Measurements from ENCODE around the gene TXNDC16. TPM values are rescaled to one million over a fixed set of nuclear protein-coding genes. Genes with fewer than 3 reads are reported as not detected.

The TXNDC16 gene
- total RNA-seq, 1 donor from 2014 or later: 5.9 TPM

DNA sequence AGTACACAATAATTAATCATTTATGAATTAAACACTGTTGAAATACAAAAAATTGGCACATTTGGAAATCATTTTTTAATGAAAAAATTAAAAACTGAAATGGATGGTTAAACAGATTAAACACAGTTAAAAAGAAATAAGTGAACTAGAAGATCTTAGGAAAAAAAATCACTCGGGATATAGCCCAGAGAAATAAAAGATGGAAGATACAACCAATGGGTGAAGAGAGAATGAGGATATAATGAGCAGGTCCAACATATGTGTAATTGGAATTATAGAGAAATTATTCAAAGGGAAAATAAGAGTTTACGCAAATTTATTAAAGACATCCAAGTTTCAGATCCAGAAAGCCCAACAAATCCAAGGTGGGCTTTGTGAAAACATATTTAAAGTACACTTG, 6.4 kb upstream of the TXNDC16 start:
- Histone ChIP-seq H3K4me3 (no peak overlapping the region), H3K27me3 (no peaks in the 10 kb centered on the region), H3K9me3 (no peaks in the 10 kb centered on the region), H3K27ac (no peak overlapping the region), H3K36me3 (no peaks in the 10 kb centered on the region), H3K4me1 (peaks cover 6% of the 10 kb centered on the region)
- no peak for DNase-seq (ENCODE audit: extremely low spot score in 2 of 2)
- intact Hi-C loops (cut with DNase I): loop anchor here (10.0 kb wide), 1 partner anchor 136 kb away; the partner anchor contains the start of gene ERO1A
- TF ChIP-seq POLR2A (IDR thresholded peaks at IDR 0.05): no peak
- TF ChIP-seq, protein P1, sequence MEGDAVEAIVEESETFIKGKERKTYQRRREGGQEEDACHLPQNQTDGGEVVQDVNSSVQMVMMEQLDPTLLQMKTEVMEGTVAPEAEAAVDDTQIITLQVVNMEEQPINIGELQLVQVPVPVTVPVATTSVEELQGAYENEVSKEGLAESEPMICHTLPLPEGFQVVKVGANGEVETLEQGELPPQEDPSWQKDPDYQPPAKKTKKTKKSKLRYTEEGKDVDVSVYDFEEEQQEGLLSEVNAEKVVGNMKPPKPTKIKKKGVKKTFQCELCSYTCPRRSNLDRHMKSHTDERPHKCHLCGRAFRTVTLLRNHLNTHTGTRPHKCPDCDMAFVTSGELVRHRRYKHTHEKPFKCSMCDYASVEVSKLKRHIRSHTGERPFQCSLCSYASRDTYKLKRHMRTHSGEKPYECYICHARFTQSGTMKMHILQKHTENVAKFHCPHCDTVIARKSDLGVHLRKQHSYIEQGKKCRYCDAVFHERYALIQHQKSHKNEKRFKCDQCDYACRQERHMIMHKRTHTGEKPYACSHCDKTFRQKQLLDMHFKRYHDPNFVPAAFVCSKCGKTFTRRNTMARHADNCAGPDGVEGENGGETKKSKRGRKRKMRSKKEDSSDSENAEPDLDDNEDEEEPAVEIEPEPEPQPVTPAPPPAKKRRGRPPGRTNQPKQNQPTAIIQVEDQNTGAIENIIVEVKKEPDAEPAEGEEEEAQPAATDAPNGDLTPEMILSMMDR (IDR thresholded peaks at IDR 0.05): no peak
- no peak for TF ChIP-seq POLR2AphosphoS5 (IDR thresholded peaks at IDR 0.05; ENCODE audit: insufficient read depth in 1 of 2, low read depth in 1 of 2)

DNA sequence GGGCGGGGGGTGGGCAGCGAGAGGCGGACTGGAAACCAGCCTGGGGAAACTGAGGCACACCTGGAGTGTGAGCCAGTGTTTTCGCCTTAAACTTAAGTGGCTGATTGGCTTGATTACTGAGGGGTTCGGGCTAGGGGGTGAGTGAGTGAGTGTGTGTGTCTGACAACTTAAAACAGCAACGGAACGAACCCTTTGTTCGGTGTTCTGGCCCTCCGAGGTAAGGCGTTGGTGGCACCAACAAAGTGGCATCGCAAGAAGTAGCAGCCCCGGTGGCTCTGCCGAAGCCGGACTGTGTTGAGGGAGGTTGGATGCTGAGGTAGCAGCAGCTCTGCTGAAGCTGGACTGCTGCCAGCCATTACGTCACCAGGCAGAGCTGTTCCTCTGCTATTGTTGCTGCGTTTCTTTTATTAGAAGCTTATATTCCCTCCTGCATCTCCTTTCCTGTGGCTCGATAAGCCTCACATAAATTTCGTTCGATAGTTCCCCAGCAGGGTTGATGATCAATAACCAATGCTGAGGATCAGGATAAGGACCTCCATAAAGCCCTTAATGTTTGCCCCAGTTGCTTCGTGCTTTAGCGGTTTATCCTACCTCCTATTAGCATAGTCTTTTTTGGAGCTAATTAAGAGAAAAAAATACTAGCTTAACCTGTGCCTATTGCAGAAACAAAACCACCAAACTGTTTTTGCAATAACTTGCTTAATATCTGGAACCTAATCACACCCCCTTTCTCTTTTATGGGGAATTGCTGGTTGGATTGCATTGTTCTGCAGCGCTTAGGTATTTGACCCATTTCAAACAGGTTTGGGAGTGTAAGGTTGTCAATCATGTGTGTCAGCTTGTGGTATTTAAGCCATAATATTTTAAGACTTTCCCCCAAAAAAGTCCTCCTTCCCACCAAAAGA, 1.6 kb upstream of the TXNDC16 start:
- intact Hi-C loops (cut with DNase I): loop anchor here (10.0 kb wide), 1 partner anchor 141 kb away; the partner anchor contains the start of gene ERO1A
- no peaks in the 10 kb centered on the region for H3K9me3 ChIP-seq
- H3K4me1 ChIP-seq: peaks cover 20% of the 10 kb centered on the region
- H3K27ac ChIP-seq: peak overlapping the region; percentile 92
- H3K36me3 ChIP-seq: no peaks in the 10 kb centered on the region
- peak overlapping the region; percentile 75 to 82 for H3K4me3 ChIP-seq
- DNase-seq (ENCODE audit: extremely low spot score in 2 of 2): peak in 1 of 2 donors; percentile 92
- H3K27me3 ChIP-seq: no peaks in the 10 kb centered on the region
- peak in 1 of 2 donors; percentile 14 for TF ChIP-seq POLR2A (IDR thresholded peaks at IDR 0.05)
- peak; percentile 27 to 61 for TF ChIP-seq POLR2AphosphoS5 (IDR thresholded peaks at IDR 0.05; ENCODE audit: insufficient read depth in 1 of 2, low read depth in 1 of 2)
- TF ChIP-seq, protein P1 (IDR thresholded peaks at IDR 0.05): no peak

DNA sequence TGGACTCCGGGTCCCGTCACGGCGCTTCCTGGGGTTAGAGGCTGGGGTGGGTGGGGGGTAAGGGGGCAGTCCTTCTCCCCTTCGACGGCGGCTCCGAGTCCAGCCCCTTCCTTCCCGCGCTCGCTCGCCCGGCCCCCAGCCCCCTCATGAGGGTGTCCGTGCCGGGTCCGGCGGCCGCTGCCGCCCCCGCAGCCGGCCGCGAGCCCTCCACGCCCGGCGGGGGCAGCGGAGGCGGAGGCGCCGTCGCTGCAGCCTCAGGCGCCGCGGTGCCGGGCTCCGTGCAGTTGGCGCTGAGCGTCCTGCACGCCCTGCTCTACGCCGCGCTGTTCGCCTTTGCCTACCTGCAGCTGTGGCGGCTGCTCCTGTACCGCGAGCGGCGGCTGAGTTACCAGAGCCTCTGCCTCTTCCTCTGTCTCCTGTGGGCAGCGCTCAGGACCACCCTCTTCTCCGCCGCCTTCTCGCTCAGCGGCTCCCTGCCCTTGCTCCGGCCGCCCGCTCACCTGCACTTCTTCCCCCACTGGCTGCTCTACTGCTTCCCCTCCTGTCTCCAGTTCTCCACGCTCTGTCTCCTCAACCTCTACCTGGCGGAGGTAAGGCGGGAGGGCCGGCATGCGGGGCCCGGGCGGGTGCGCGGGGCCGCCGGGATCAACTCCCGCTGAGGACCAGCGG, 831 bp upstream of the TXNDC16 start:
- DNase-seq (ENCODE audit: extremely low spot score in 2 of 2): no peak
- intact Hi-C loops (cut with DNase I): loop anchor here (10.0 kb wide), 1 partner anchor 142 kb away; the partner anchor contains the start of gene ERO1A

DNA sequence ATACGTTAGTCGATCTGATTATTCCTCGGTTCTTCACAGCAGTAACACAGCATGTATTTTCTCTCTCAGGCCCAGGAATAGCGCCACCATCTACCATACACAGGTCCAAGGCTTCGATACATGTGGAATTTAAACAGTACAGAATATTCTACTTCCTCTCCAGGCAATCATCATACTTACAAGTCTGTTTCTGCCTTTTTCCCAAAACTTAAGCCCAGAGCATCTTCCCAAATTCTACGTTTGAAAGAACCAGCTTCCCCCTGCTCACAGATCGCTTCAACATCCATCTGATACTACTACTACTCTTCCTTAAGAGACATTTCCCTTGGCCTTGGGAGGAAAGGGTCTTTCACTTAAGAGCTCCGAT, 626 bp downstream of the TXNDC16 start:
- Histone ChIP-seq H3K27ac (peak overlapping the region; percentile 92), H3K27me3 (no peaks in the 10 kb centered on the region), H3K4me3 (peak overlapping the region; percentile 75 to 82), H3K4me1 (peaks cover 20% of the 10 kb centered on the region), H3K9me3 (no peaks in the 10 kb centered on the region), H3K36me3 (no peaks in the 10 kb centered on the region)
- intact Hi-C loops (cut with DNase I): loop anchor here (10.0 kb wide), 1 partner anchor 143 kb away; the partner anchor contains the start of gene ERO1A
- TF ChIP-seq, protein P1 (IDR thresholded peaks at IDR 0.05): no peak
- TF ChIP-seq POLR2A (IDR thresholded peaks at IDR 0.05) (no peak), POLR2AphosphoS5 (IDR thresholded peaks at IDR 0.05; ENCODE audit: insufficient read depth in 1 of 2, low read depth in 1 of 2) (no peak)
- no peak for DNase-seq (ENCODE audit: extremely low spot score in 2 of 2)

More for the DNA sequence above, 831 bp upstream of the TXNDC16 start:
- H3K36me3 ChIP-seq: no peaks in the 10 kb centered on the region
- H3K9me3 ChIP-seq: no peaks in the 10 kb centered on the region
- H3K27me3 ChIP-seq: no peaks in the 10 kb centered on the region
- H3K4me3 ChIP-seq: peak overlapping the region; percentile 75 to 82
- H3K27ac ChIP-seq: peak overlapping the region; percentile 92
- no peak for TF ChIP-seq POLR2AphosphoS5 (IDR thresholded peaks at IDR 0.05; ENCODE audit: insufficient read depth in 1 of 2, low read depth in 1 of 2)
- no peak for TF ChIP-seq POLR2A (IDR thresholded peaks at IDR 0.05)
- TF ChIP-seq, protein P1 (IDR thresholded peaks at IDR 0.05): no peak
- H3K4me1 ChIP-seq: peaks cover 20% of the 10 kb centered on the region
